GM19023 (cell line): Measurements from ENCODE around the gene FOXC1.

Source experiments
- ATAC-seq: cut with Tn5 transposase; IDR thresholded peaks from one replicate; pipeline ENCODE4 v1.9.1; 2021; ENCODE audit warnings: mild to moderate bottlenecking, moderate library complexity; ENCODE audit not compliant: unreplicated experiment

FOXC1 gene

DNA sequence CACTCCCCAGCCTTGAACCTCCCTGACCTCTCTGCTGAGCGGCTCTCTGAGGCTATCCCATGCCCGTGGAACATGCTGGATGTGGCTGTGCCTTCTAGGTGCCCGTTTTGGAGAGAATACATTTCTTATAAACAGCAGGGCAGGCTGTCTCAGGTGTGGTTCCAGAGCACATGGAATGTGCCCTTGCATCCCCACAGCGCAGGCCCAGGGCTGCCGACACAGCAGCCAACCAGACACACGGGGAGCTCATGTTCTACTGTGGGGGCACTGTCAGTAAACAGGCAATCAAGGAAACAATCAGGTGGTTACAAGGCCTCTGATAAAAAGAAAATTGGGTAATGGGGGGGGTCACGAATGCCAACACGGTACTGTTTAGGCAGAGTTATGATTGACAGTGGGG, 30.8 kb downstream of the FOXC1 start:
- no peak for ATAC-seq

DNA sequence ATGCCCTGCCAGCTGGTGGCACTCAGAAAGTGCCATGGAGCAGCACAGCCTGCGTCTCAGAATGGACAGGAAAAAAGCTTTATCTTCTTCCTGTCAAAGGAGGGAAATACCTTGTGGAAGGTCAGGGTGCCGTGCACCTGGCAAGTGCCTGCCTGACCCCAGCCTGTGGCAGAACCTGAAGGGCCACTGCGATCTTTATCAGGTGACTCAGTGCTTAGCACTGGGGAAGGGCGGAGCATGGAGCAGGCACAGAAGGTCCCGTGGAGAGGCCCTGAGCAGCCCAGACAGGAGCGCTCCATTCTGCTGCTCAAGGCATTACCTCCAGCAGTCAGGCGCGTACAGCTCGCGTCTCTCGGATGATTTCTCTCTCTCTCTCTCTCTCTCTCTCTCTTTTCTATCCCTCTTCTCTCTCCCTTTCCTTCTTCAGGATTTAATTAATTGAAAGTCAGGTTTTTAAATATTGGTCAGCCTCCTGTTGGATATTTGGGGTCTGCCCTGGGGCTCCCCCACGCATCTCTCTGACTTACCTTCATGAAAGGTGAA, 31.7 kb downstream of the FOXC1 start:
- no peak for ATAC-seq

DNA sequence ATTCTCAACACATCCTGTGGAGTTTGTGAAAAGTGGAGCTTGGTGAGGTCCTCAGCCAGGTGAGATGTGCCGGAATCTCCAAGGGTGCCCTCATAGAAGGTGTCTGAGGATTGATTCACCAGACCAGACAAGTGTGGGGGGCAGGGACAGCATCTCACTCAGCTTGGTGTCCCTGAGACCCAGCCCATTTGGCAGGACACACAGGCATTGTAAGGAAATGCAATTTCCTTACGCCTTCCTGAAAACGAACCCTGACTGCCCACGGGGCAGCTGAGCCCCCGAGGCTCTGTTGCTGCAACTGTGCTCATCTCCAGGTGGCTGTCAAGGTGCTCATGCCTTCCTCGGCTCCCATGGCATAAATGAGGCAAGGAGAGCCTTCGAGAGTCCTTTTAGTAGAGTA, 33.4 kb downstream of the FOXC1 start:
- ATAC-seq, result no peak

DNA sequence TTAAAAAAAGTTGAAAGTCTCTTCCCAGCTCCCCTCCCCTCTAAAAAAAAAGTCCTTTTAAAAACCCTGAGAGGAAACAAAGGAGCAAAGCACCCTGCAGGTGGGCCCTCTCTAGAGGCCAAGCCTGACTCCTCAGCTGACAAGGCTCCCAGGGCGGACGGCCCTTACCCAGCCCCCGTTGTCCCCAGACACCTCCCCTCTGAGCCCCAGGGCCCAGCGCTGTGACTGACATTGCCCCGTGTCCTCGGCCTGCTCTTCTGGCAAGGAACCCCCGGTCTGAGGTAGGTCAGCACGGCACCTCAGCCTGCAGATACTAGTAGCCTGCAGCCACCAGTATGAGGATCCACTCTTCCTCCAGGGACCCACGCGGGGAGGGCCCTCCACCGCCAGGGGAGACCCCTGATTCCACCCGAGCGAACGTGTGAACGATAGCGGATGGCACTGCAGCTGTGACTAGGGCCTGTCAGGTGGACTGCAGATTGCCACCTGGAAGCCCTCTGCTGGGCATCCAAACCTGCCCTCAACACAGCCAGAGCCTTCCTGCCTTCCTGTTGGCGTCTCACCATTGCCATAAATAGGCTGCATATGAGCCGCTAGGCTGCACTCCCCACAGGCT, 34.2 kb downstream of the FOXC1 start:
- no peak for ATAC-seq

DNA sequence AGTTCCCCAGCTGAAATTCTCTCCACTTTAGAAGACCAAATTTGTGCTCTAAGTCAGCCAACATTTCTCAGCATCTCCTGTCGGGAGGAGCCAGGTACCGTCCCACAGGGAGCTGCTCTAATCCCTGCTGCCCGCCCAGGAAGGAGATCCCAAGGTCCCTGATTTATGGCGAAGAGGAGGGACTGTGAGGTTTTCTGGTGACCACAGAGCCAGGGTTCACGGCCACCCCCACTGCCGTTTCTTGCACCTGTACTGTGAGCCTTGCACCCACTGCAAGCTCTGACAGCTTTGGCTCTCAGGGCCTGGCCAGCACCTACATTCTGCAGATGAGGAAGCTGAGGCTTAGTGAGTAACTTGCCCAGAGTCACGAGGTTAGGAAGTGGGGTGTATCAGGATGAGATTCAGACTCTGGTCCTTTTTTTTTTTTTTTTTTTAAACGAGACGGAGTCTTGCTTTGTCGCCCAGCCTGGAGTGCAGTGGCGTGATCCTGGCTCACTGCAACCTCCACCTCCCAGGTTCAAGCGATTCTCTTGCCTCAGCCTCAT, 34.9 kb downstream of the FOXC1 start:
- ATAC-seq, result no peak

DNA sequence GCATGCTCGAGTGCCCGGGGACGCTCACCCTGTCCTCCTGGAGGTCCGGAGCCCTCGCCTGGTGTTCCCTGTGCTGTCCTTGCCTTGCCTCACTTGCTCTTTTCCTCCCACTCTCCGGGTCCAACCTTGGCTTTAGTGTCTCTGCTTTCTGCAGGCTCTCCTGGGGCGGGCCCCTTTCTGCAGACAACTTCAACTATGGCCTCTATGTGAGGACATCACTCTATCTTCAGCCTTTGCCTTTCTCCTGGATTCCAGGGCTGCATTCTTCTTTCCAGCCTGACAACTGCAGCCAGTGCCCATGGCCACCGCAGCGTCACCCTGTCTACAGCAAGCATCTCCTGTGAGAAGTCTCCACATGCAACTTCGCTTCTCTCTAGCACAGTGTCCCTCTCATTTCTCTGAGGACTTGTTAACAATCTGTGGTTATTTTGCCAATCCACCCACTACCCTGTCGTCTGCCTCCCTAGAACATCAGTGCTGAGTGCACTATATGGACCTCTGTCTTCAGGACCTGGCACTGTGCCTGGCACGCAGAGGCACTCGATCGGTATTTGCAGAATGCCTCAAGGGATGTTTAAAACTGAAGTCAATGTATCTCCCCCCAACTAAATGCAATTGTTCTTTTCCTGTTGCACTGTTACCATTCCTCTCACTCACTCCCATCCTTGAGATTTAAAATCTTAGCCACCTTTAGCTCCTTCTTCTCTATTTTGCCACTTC, 35.9 kb downstream of the FOXC1 start:
- no peak for ATAC-seq

DNA sequence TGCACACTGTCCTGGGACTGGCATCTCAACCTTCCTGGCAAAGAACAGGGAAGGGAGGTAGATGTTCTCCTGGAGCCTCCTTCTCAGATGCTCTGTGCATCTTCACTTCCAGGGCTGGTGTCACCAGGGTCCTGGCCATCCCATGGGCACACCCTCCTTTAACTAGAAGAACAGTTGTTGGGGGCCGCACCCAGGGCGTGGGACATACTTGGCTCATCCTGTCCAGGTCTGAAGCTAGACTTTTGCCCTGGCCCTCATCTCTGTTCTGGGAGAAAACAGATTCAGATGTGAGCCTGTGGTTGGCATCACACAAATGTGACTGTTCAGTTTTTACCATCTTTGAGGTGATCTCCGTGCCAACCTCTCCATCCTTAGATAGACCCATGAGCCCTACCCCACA, 41.6 kb downstream of the FOXC1 start:
- ATAC-seq, result no peak

DNA sequence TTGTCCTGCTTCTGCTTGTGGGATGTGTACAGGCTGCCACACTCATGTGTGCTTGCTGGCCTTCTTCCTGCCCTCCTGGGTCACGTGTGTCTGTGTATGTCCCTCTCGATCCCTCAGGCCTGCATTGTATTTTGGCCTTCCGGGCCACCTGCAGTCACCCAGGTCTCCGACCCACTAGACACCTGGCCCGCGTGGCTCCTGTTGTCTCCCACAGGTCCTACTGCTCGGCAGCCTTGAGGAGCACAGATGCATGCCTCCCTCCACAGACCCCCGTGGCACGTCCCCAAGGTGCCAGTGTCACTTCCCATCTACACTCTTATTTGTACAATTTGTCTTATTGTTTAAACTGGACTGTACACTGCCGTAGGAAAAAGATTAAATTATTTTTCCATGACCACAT, 43.1 kb downstream of the FOXC1 start:
- no peak for ATAC-seq

DNA sequence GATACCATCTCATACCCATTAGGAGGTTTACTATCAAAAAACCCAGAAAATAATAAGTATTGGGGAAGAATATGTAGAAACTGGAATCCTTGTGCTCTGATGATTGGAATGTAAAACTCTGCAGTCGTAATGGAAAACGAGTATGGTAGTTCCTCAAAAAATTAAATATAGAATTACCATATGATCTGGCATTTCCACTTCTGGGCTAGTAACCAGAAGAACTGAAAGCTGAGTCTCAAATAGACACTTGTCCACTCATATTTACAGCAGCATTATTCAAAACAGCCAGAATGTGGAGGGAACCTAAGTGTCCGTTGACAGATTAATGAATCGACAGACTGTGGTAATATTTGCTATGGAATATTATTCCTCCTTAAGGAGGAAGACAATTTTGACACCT, 44.3 kb downstream of the FOXC1 start:
- ATAC-seq, result no peak

DNA sequence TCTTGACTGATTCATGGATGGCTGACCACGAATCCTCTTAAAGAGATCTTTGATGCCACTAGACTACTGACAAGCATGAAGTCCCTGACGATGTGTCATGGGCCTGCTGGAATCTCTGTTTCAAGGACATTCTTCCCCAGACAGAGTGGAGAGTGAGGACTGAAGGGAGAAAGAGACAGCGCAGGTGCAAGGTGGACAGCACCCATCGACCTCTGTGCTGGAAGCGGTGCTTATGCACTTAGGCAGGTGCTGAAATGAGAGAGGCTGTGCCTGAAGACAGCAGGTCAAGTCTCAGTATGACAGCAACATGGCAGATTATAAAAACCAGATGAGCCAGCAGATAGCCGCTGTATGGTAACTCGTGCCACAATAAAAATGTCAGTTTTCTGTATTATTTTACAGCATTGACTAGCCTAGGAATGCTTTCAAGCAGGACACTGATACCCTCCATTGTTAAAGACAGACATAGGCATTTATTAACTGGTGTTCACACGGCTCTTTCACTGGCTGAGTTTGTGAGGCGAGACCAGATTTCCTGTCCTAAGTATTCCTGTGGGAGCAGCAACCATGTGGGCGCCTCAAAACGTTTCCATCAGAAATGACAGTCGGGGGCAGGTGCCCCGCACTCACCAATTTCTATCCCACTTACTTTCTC, 47.5 kb downstream of the FOXC1 start:
- no peak for ATAC-seq

DNA sequence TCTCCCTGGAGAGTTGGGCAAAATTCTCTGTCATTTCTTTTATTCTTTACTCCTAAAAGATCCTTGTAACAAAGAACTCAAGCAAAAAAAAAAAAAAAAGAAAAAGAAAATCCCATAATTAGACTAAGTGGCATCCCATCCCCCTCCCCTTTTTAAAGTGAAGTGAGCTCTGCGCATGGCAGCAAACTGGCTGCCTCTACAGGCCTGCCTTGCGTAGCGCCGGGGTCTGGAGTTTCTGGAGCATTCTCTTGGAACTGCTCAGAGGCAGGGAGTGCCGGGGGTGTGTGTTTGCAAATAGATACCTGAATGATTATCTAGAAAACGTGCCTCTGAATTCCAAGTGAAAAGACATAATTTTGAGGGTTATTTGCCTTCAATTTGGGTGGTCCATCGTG, 48.1 kb downstream of the FOXC1 start:
- ATAC-seq, result no peak

DNA sequence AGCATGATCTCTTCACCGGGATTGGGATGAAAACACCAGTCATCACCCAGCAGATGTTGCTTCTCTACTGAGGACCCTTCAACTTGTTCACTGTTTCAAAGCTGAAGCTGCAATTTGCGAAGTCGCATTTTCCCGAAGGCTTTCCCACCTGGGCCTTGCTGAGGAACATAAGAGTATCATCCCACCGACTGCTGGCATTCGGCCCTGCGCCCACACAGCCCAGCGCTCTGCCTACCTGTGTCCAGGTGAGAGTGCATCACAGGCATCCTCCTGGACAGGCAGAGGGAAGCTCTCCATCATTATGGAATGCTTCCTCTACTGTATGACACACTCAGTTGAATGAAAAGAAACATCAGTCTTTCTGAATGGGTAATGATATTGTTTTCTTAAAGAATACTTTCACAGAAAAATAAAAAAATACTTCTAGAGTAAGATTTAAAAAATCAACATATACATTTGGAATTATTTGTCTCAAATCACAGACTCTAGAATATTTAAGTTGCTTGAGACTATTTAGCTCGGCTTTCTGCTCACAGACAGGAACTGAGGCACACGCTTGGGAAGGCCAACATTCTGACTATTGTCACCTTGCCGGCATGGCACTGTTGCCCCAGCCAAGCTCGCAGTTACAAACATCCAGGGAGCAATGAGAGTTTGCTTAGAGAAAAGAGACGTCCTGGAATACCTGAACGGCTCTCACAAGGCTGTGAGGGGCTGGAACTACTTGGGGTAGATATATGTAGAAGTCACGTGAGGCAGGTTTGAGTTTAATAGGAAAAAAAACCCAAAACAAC, 48.7 kb downstream of the FOXC1 start:
- no peak for ATAC-seq

DNA sequence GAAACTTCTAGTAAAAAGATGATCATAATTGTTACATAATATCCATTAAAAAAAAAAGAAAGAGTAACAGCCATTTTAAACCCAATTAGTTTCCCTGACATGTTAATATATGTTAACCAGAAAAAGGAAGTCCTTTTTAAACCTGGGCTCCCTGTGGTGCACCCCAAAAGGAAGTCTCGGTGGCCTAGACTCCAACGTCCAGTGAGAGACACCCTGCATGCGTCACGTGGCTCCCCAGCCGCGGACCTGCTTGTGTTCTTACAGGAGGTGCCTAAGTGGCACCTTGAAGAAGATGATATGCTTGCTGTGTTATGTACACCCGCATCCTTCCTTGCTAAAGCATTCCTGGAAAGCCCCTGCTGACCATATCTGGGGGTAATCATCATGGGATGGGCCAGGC, 50.1 kb downstream of the FOXC1 start:
- no peak for ATAC-seq

DNA sequence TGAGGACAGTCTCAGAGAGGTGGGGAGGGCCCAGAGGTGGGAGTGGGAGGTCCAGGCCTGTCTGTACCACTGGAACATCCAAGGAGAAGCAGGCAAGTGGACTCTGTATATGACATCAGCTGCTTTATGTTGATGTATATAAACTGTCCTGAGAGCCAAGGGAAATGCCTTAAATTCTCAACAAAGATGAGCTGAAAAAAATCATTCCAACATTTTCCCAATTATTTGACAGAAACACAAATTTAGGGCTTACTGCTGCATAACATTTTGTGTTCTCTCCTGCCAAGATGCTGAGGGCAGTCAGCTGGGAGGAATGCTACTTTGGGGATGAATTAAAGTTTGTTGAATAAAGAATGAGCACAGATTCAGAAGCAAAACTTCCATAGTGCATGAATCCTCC, 52.8 kb downstream of the FOXC1 start:
- no peak for ATAC-seq
